H1 (cell line): ENCODE data around the gene NGFR. TPM values are rescaled to one million over a fixed set of nuclear protein-coding genes. Genes with fewer than 3 reads are reported as not detected.

Experiments used
- ASH2L ChIP-seq: fragments of 200-600, 300-600 bp; sonication (generic); IDR thresholded peaks from one replicate; pipeline ENCODE4 v1.7.1; 2017; ENCODE audit warnings: low read length
- BACH1 ChIP-seq: IDR thresholded peaks from 2 replicates; pipeline ENCODE4 v1.6.1; 2012; ENCODE audit warnings: low read length, improper control_type of control experiment
- BRCA1 ChIP-seq: IDR thresholded peaks from 2 replicates; pipeline ENCODE4 v1.6.1; 2012; ENCODE audit warnings: low read depth, low read length, improper control_type of control experiment
- CBX5 ChIP-seq: fragments of 300-800, 300-1000 bp; sonication (generic); IDR thresholded peaks from 2 replicates; pipeline ENCODE4 v1.7.1; 2016; ENCODE audit warnings: antibody characterized with exemption, low read length, low read depth
- GTF2F1 ChIP-seq: IDR thresholded peaks from 2 replicates; pipeline ENCODE4 v1.6.1; 2012; ENCODE audit warnings: low read depth, low read length, improper control_type of control experiment, borderline replicate concordance
- SAP30 ChIP-seq: fragments of 300-600 bp; sonication (generic); IDR thresholded peaks from 2 replicates; pipeline ENCODE4 v1.7.1; 2012; ENCODE audit warnings: low read length, moderate library complexity, mild to moderate bottlenecking, inconsistent platforms; ENCODE audit not compliant: insufficient read depth, insufficient replicate concordance
- SP1 ChIP-seq: IDR thresholded peaks from 2 replicates; pipeline ENCODE4 v1.6.1; 2011; ENCODE audit warnings: low read depth, low read length
- ZNF274 ChIP-seq: IDR thresholded peaks from 2 replicates; pipeline ENCODE4 v1.7.0; 2012; ENCODE audit warnings: low read length, borderline replicate concordance; ENCODE audit errors: extremely low read depth
- polyA plus RNA-seq, 7 experiments: library from polyadenylated mRNA; depleted of rRNA in 3 of 7; stranded (reverse) in 5 of 7; unstranded in 2 of 7; fragments of >200 nt in 5 of 7; fragments of 200-250 nt in 2 of 7; gene quantifications; 1 replicate in 5 of 7; 2 replicates in 1 of 7; 4 replicates in 1 of 7; pipeline versions ENCODE4 v1.2.1 to v1.2.3, GENCODE V29; 2011 to 2013; ENCODE audit warnings: missing spikeins in 2 of 7, mixed read lengths in 2 of 7
- total RNA-seq: library from RNA; stranded (reverse); fragmentation: NEBNext Ultra II Directional; extraction: Animal tissue kit (Norgen Biotek cat#: 25700); gene quantifications from 2 replicates; pipeline ENCODE4 v1.2.1, GENCODE V29; 2021

The NGFR gene
- total and polyA plus RNA-seq, 2 of the 8 experiments (the other 6 are each of a cell fraction or from before 2014, with no cell fraction given): 8.1 to 10.3 TPM

- TF ChIP-seq CBX5: no peak
- TF ChIP-seq ASH2L: no peak
- TF ChIP-seq BRCA1: no peak
- TF ChIP-seq GTF2F1: no peak
- no peak for TF ChIP-seq BACH1
- no peak for TF ChIP-seq ZNF274
- TF ChIP-seq SAP30: no peak
- TF ChIP-seq SP1: no peak
Measured at GRCh38 chr17:49450181-49450580, 44.9 kb upstream of the NGFR start (continued).
